AG04450 (cell line): ENCODE measurements around the gene EFNA5. TPM values are rescaled to one million over a fixed set of nuclear protein-coding genes. Genes with fewer than 3 reads are reported as not detected.

Experiments used
- CTCF ChIA-PET: fragments of 300-600, 350-600 bp; formaldehyde crosslinking; extraction: SDS; loops from one replicate; lab custom pipeline; 2022; ENCODE audit warnings: antibody characterized with exemption, inconsistent platforms; lab: Charles Lee
- POLR2A ChIA-PET: fragments of 350-600 bp; formaldehyde crosslinking; extraction: SDS; loops from one replicate; lab custom pipeline; 2021; ENCODE audit warnings: antibody characterized with exemption, inconsistent platforms; lab: Yijun Ruan, JAX
- DNase-seq: peaks from one replicate; pipeline ENCODE4 v3.0.0-alpha.2; 2011; ENCODE audit warnings: low read depth, low spot score
- H3K27ac ChIP-seq: one replicate; pipeline ENCODE4 v1.5.1; 2012; ENCODE audit warnings: low read depth, low read length, control low read depth
- H3K27me3 ChIP-seq: one replicate; pipeline ENCODE4 v1.6.0; 2012; ENCODE audit warnings: low read length; ENCODE audit not compliant: control insufficient read depth, insufficient read depth
- H3K4me3 ChIP-seq: 2 replicates; pipeline ENCODE4 v1.5.1; 2011; ENCODE audit warnings: mild to moderate bottlenecking, low read depth, low read length, control low read depth
- H3K9me3 ChIP-seq: 2 replicates; pipeline ENCODE4 v1.5.1; 2012; ENCODE audit warnings: low read length; ENCODE audit not compliant: control insufficient read depth, insufficient read depth
- polyA plus RNA-seq: library from polyadenylated mRNA; depleted of rRNA; stranded (reverse); fragments of >200 nt; gene quantifications from 2 replicates; pipeline ENCODE4 v1.2.3, GENCODE V29; 2011
- TF ChIP-seq, protein P1 (sequence below): IDR thresholded peaks from 2 replicates; pipeline ENCODE4 v1.5.1; 2011; ENCODE audit warnings: low read depth, low read length, control low read depth, inconsistent platforms

Gene EFNA5
- polyA plus RNA-seq, 1 experiment, result 3.0 TPM

DNA sequence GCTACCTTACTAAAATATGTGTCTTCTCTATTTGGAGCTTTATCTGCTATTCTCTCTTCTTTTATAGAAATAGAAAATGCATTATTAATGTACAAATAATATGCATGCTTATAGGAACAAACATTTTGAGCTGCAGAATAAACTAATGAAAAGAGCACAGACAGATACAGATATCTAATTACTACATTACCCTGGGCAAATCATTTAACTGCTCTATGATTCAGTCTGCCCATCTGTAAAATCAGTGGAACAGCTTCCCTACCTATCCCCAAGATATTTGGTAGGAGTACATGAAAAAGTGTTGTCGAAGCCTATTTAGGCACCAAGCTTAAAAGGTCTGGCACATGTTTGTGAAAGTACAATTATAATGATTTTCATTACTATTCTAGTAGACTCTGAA lies 166.3 kb downstream of the EFNA5 start:
- no peak overlapping the region for H3K4me3 ChIP-seq
- no peak for DNase-seq
- no peak overlapping the region for H3K27ac ChIP-seq
- ChIA-PET POLR2A (no interaction called here), CTCF (interaction anchor here (2.1 kb wide), 1 partner anchor 68 kb away, joined by 7 read pairs; no protein-coding TSS in a partner anchor)
- H3K27me3 ChIP-seq, result no peaks in the 10 kb centered on the region
- TF ChIP-seq, protein P1, sequence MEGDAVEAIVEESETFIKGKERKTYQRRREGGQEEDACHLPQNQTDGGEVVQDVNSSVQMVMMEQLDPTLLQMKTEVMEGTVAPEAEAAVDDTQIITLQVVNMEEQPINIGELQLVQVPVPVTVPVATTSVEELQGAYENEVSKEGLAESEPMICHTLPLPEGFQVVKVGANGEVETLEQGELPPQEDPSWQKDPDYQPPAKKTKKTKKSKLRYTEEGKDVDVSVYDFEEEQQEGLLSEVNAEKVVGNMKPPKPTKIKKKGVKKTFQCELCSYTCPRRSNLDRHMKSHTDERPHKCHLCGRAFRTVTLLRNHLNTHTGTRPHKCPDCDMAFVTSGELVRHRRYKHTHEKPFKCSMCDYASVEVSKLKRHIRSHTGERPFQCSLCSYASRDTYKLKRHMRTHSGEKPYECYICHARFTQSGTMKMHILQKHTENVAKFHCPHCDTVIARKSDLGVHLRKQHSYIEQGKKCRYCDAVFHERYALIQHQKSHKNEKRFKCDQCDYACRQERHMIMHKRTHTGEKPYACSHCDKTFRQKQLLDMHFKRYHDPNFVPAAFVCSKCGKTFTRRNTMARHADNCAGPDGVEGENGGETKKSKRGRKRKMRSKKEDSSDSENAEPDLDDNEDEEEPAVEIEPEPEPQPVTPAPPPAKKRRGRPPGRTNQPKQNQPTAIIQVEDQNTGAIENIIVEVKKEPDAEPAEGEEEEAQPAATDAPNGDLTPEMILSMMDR, result no peak
- no peaks in the 10 kb centered on the region for H3K9me3 ChIP-seq

GRCh38 chr5:107502676-107503060 lies 168.1 kb downstream of the EFNA5 start:
- ChIA-PET CTCF (interaction anchor here (1.4 kb wide), 1 partner anchor 70 kb away, joined by 5 read pairs; no protein-coding TSS in a partner anchor), POLR2A (interaction anchor here (0.6 kb wide), 1 partner anchor 33 kb away, joined by 5 read pairs; no protein-coding TSS in a partner anchor)
- TF ChIP-seq, protein P1, result no peak
- DNase-seq, result no peak
- H3K4me3 ChIP-seq, result no peak overlapping the region
- no peaks in the 10 kb centered on the region for H3K9me3 ChIP-seq
- no peaks in the 10 kb centered on the region for H3K27me3 ChIP-seq
- H3K27ac ChIP-seq, result no peak overlapping the region

- no peaks in the 10 kb centered on the region for H3K9me3 ChIP-seq
- TF ChIP-seq, protein P1, result no peak
- POLR2A ChIA-PET, result interaction anchor here (0.6 to 1.1 kb wide), 2 partner anchors 32 to 46 kb away, joined by 3 to 5 read pairs; no protein-coding TSS in a partner anchor
- no peak for DNase-seq
- H3K27me3 ChIP-seq, result no peaks in the 10 kb centered on the region
- CTCF ChIA-PET, result interaction anchor here (1.4 kb wide), 1 partner anchor 70 kb away, joined by 5 read pairs; no protein-coding TSS in a partner anchor
- H3K27ac ChIP-seq, result peak overlapping the region; percentile 52
- H3K4me3 ChIP-seq, result peak overlapping the region; percentile 39
Measured at GRCh38 chr5:107501965-107502675, 168.6 kb downstream of the EFNA5 start.

DNA sequence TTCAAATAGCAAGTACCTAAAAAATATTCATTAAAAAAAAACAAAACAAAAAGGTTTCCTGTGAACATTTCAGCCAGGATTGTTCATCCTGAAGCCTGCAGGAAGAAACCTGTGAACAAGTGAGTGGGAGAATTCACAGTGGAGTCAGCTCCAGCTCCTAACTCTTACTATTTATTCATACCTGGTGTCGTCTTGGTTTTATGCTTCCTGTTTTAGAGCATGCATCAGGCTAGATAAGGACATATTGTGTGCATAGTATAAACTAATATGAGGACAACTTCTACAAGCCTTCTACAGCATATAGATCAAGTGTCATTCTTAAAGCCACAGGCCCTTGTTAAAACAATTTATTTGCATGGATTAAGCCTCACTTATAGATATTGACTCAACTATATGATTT lies 169.9 kb downstream of the EFNA5 start:
- H3K27ac ChIP-seq, result no peak overlapping the region
- ChIA-PET CTCF (interaction anchor here (1.5 kb wide), 1 partner anchor 72 kb away, joined by 4 read pairs; no protein-coding TSS in a partner anchor), POLR2A (no interaction called here)
- TF ChIP-seq, protein P1, result no peak
- no peak overlapping the region for H3K4me3 ChIP-seq
- H3K27me3 ChIP-seq, result no peaks in the 10 kb centered on the region
- DNase-seq, result no peak
- H3K9me3 ChIP-seq, result no peaks in the 10 kb centered on the region

DNA sequence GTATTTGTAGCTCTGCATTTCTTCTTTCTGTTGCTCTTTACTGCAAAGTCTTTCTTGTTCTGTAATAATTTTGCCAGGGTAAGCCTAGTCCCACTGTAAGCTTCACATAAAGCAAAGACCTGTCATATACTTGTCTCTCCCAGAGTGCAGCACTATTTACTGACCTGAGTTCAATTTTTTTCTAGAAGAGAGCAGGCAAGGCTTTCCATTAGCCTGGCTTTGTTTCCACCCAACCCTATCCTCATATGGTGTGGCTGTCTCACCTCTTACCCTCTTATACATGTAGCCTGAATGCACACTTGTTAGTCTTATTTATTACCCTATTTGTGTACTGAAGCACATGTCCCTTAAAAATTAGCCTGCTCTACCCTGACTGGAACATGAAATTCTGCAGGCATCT lies 170.4 kb downstream of the EFNA5 start:
- Histone ChIP-seq H3K27me3 (no peaks in the 10 kb centered on the region), H3K27ac (no peak overlapping the region), H3K4me3 (no peak overlapping the region), H3K9me3 (no peaks in the 10 kb centered on the region)
- ChIA-PET CTCF (interaction anchor here (1.5 kb wide), 1 partner anchor 73 kb away, joined by 4 read pairs; no protein-coding TSS in a partner anchor), POLR2A (no interaction called here)
- no peak for DNase-seq
- TF ChIP-seq, protein P1, result no peak
